GM18499 (cell line): ENCODE data around the gene ZNF217.
"Not testable (repeated sequence)": the region's sequence is repeated elsewhere in the genome, so short reads cannot be mapped to it uniquely, and the experiment has no call there.

ENCODE experiments used
- ATAC-seq: cut with Tn5 transposase; IDR thresholded peaks from one replicate; pipeline ENCODE4 v1.9.1; 2021; ENCODE audit warnings: moderate number of reproducible peaks; ENCODE audit not compliant: insufficient read depth, unreplicated experiment

Gene ZNF217

DNA sequence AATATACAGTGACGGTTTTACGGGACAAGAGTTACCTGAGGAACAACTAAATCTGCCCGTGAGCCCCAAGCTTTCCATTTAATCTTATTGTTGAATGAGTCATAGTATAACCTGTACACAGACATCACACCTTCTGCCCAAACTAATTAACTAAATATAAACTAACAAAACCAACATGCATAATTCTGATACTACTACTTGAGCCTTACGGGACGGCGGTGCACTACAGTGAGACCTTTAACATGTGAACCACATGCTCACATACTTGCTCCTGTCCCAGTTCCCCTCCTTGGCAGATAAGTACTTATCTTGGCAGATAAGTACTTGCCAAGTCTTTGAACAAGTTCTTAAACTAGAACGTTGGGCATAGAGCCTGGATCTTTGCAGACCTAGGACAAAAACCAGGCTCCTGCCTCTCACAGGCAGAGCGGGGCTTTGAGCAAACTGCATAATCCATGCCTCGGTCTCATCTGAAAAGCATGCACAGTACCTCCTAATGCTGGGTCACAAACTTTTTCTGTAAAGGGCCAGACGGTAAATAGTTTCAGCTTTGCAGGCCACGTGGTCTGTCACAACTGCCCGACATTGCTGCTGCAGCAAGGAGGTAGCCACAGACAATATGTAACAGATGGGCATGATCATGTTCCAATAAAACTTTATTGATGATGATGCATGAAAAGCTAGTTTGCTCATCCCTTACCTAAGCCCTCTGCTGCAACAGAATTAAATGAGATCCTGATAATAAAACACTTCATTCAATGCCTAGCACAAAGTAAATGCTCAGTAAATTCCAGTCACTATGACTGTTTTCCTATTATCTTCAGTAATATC, 23.0 kb downstream of the ZNF217 start:
- no peak for ATAC-seq

DNA sequence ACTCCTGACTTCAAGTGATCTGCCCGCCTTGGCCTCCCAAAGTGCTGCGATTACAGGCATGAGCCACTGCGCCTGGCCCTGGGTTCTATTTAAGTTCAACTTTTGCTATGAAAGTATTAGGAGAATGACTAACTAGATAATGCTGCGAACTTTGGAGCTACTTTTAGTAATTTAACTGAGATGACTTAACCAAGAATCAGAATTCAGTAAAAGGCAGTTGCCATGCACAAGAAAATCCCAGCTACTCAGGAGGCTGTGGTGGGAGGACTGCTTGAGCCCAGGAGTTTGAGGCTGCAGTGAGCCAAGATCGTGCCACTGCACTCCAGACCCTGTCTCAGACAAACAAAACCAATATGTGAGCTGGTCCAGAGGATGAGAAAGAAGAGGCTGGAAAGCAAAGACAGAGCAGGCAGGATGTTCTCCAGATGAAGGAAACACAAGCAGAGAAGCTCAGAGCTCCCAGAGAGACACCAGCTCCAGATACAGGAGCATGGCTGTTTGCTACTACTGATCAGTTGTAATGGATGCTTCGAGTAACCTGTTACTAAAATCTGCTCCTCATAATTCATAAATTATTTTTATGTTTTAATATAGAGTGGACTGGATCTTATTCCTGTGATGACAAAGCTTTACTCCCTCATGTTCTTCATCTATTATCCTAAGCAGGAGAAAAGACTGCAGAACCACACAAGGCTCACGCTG, 23.9 kb downstream of the ZNF217 start:
- no peak for ATAC-seq

DNA sequence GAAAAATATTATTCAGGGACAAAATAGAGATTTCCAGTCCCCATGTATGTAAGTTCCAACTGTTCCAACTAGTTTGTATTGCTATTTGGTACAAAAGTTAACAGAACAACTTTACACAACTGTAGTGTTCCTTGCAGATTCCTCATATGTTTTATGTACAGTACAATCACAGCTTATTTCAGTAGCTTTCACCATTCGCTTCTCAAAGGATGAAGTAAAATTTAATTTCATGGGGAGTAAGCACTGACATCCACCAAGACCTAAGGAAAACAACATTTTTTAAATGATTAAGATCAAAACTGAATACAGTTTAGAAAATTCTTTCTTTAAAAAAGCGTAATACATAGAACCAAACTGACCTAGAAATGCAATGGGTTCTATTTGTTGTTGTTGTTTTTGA, 24.6 kb downstream of the ZNF217 start:
- no peak for ATAC-seq

DNA sequence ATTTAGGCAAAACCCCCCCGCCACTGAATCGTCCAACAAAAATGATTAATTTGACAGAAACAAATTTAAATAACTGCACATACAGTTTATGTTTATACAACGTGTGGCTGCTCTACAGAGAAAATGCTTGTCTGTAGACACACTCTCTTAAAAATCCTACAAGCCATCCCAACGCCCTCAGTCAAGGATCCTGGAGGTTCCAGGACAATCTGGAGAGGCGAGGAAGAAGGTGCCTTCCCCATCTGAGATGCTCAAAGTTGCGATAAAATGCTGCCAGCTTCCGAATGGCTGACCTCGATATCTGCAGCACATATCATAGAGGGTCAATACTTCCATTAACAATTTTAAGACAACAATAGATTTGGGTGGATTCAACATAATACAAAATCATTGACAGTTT, 25.3 kb downstream of the ZNF217 start:
- no peak for ATAC-seq

DNA sequence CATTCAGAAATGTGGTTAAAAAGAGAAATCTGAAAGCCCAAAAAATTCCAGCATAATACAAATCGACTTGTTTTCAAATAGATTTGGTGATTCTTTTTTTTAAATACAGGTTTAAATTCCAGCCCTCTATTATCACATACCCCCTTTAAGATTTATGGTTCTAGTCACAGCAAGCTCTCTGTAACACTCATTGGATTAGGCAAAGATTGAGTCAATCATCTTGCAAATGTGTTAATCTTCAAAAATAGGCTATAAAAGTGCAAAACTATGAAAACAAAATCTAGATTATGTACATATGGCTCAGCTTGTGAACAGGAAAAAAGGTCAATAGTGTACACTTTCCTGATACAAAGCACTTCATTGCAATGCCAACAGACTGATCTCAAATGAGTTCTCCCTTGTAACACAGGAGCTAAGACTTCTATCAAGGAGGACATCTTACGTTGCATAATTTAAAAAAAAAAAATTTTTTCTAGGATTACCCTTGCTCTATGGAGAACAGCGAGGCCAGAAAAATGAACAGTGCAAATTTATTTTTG, 26.2 kb downstream of the ZNF217 start:
- no peak for ATAC-seq

DNA sequence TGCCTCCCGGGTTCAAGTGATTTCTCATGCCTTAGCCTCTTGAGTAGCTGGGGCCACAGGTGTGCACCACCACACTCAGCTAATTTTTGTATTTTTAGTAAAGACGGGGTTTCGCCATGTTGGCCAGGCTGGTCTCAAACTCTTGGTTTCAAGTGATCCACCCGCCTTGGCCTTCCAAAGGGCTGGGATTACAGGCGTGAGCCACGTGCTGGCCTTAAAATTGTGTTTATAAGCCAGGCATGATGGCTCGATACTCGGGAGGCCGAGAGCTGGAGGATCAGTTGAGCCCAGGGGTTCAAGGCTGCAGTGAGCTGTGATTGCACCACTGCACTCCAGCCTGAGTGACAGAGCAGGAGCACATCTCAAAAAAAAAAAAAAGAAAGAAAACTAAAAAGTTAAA, 27.0 kb downstream of the ZNF217 start:
- ATAC-seq: not testable (repeated sequence)

DNA sequence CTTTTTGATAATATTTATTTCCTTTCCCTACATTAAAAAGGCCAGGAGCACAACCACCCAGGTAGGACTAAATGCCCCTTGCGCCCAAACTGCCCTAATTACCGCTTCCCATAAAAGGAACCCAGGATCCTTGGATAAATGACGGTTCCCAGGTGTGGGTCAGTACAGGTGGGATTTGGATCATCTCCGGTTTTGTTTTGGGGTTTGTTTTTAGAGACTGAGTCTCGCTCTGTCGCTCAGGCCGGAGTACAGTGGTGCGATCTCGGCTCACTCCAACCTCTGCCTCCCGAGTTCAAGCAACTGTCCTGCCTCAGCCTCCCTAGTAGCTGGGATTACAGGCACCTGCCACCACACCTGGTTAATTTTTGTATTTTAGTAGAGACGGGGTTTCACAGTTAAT, 28.4 kb downstream of the ZNF217 start:
- ATAC-seq: no peak

DNA sequence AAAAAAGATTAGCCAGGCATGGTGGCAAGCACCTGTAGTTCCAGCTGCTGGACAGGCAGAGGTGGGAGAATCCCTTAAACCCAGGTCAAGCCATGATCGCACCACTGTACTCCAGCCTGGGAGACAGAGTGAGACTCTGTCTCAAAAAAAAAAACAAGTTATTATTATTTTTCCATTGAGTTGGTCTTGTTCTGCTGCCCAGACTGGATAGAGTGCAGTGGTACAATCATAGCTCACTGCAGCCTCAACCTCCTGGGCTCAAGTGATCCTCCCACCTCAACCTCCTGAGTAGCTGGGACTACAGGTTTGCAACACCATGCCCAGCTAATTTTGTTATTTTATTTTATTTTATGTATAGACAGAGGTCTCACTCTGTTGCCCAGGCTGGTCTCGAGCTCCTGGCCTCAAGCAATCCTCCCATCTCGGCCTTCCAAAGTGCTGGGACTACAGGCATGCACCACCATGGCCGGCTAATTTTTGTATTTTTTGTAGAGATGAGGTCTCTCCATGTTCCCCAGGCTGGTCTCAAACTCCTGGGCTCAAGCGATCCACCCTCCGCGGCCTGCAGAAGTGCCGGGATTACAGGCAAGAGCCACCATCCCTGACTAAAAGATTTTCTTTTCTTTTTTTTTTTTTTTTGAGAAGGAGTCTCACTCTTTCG, 31.4 kb downstream of the ZNF217 start:
- not testable (repeated sequence) for ATAC-seq

DNA sequence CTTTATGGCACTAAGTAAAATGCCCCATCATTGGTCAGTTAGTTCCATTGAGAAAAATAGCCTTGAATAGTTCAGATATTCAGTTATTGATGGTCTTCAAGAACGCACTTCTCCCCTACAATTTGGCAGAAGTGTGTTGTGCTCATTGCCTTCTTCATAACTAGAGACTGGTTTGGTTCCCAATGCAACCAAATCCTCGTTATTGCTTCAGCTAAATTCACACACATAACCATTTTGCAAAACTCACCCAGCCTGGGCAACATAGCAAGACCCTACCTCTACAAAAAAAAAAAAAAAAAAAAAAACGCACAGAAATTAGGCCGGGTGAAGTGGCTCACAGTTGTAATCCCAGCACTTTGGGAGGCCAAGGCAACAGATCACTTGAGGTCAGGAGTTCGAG, 32.1 kb downstream of the ZNF217 start:
- no peak for ATAC-seq

DNA sequence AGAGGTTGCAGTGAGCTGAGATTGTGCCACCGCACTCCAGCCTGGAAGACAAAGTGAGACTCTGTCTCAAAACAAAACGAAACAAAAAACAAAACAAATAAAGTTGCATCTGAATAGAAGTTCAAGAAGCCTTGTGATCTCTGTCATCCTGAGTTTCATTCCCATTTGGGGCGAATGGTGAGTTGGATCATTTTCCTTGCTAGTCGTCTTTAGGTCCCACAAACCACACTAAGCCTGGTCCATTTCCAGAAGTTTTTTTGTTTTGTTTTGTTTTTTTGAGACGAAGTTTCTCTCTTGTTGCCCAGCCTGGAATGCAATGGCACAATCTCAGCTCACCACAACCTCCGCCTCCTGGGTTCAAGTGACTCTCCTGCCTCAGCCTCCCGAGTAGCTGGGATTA, 33.8 kb downstream of the ZNF217 start:
- no peak for ATAC-seq

DNA sequence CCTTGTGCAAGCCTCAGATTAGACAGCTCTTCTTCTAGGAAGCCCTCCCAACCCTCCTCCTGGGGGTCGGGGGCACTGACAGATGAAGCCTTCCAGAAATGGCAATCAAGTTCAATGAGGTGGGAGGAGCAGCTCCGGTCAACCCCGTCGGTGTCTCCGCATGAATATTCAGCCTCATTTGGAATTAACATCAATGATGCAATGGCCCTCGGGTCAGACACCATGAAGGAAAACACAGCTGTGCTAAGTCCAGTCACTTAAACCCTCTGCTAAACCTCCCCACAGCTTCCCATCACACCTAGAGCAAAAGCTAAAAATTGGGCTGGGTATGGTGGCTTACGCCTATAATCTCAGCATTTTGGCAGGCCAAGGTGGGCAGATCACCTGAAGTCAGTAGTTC, 36.5 kb downstream of the ZNF217 start:
- no peak for ATAC-seq

DNA sequence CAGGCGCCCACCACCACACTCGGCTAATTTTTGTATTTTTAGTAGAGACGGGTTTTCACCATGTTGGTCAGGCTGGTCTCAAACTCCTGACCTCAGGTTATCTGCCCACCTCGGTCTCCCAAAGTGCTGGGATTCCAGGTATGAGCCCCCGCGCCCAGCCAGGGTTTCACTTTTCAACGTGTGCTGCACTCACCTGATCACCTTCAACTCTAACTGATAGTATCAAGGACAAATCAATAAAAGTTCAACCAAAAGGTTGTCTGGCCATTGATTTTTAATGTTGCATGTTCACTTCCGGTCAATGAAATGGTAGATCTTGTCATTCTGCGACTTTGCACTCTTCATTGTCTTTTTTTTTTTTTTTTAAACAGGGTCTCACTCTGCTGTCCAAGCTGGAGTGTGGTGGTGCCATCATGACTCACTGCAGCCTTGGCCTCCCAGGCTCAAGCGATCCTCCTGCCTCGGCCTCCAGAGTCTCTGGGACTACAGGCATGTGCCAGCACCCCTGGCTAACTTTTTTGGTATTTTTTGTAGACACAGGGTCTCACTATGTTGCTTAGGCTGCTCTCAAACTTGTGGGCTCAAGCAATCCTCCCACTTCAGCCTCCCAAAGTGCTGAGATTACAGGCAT, 37.3 kb downstream of the ZNF217 start:
- no peak for ATAC-seq

DNA sequence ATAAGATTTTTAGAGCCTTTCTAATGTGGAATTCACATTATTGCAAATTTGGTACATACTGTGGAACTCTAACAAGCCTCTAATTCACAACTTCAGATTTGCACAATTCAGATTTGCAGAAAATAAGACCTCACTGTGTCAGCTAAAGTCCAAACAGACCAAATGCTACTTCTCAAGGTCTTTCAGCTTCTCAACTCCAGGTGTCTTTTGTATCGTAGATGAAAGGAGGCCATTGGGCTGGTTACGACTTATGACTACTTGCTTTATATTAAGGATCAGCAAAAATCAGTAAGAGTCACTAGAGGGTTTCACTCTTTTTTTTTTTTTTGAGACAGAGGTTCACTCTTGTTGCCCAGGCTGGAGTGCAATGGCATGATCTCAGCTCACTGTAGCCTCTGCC, 37.8 kb downstream of the ZNF217 start:
- no peak for ATAC-seq

DNA sequence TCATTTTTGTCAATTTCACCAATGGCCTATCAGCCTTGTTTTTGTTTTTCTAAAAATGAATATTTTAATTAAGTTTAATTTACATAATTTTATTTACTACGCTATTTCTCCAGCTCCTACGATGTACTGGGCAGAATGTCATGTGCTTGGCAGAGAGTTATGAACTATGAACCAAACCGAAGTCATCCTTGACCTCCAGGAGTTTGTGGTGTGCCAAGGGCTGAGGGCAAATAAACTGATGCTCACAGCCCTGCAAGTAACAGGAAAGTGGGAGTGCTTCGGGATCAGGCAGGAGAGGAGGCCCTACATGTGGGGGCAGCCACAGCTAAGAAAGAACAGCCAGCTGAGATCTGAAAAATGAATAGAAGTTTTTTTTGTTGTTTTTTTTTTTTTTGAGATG, 38.6 kb downstream of the ZNF217 start:
- ATAC-seq: no peak

DNA sequence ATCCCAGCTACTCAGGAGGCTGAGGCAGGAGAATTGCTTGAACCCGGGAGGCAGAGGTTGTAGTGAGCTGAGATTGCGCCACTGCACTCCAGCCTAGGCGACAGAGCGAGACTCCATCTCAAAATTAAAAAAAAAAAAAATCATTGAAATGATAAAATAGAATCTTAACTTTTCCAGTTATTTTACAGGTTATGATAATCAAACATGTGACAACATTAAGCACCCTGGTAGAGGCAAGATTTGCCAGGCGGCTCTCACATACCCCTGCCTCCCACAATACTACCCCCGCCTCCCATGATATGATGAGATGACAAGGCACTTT, 41.1 kb downstream of the ZNF217 start:
- ATAC-seq: not testable (repeated sequence)

DNA sequence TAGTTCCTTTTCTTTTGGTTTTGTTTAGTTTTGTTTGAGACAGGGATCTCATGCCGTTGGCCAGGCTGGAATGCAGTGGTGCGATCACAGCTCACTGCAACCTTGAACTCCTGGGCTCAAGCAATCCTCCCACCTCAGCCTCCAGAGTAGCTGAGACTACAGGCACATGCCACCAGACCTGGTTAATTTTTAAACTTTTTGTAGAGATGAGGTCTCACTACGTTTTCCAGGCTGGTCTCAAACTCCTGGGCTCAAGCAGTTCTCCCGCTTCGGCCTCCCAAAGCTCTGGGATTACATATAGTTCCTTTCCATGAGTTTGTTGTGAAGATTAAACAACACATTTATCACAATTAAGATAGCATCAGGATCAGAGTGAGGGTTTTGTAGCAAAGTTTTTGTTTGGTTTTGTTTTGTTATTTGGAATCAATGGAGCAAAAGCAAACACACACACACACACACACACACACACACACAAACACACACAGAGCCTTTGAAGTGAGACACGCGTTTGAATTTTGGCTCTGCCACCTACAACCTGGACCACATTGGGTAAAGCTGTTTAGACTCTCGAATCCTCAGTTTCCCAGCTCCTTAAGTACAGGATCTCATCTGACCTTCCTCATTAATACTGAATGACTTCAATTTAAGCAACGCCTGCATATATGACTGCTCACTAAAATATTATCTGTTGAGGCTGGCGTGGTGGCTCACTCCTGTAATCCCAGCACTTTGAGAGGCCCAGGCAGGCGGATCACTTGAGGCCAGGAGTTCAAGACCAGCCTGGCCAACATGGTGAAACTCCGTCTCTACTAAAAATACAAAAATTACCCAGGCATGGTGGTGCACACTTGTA, 41.7 kb downstream of the ZNF217 start:
- ATAC-seq: not testable (repeated sequence)

DNA sequence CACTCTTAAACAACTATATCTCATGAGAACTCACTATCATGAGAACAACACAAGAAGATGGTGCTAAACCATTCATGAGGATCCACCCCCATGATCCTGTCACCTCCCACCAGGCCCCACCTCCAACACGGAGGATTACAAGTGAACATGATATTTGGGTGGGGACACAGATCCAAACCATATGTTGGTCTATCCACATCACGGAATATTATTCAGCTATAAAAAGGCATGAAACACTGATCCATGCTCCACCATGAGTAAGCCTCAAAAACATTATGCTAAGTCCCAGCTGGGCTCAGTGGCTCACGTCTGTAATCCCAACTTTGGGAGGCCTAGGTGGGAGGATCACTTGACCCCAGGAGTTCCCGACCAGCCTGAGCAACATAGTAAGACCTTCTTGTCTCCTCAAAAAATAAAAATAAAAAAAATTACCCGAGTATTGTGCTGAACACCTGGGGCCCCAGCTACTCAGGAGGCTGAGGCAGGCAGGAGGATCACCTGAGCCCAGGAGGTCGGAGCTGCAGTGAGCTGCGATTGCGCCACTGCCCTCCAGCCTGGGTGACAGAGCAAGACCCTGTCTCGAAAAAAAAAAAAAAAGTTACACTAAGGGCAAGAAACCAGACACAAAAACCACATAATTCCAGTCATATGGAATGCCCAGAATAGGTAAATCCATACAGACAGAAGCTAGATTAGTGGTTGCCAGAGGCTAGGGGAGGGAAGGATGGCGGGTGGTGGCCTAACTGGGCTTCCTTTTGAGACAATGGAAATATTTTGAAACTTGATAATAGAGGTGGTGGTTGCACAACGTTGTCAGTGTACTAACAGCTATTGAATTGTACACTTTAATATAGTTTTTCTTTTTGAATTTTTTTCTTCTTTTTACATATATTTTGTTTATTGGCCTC, 43.1 kb downstream of the ZNF217 start:
- no peak for ATAC-seq

DNA sequence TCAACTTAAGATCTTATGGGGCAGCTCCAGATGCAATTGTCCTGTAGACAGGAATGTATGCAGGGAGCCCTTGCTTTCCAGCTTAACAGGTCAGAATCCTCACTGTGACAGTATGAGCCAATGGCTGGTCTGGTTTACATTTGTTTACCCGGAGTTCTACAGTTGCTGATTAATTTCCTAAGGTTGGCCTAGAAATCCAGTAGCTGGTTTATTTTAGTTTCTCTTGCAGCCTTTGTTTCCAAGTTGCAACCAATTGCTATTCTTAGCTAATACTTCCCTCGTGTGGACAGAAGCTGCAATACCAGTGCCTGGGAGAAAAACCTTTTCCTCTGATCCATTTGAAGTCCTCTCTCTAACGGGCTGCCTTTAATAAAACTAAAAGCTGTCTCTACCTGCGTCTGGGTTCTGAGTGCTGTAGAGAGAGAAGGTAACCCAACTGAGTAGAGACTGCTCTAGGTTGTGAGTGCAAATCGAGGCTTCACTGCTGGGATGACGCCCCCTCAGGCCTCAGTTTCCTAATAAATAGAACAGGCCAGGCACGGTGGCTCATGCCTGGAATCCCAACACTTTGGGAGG, 45.9 kb downstream of the ZNF217 start:
- ATAC-seq: no peak

DNA sequence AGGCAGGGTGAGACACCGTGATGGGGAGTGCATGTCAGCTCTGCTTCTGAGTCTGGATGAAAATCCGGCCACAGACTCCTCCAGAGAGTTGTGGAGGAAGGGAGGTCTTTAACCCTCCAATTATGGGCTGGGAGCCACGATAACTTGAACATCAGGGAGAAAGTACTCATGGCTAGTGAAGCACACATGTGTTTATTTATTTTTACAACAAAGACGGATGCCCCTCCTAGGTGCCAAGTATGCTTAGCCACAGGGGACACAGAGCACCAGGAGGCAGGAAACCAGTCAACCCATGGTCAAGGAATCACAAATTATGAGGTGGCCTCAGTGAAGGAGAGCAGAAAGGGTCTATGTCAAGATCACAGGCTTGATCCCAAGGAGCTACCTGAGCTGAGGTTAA, 54.1 kb downstream of the ZNF217 start:
- no peak for ATAC-seq
